K562 (cell line): ENCODE measurements around the gene MBNL1. TPM values are rescaled to one million over a fixed set of nuclear protein-coding genes. Genes with fewer than 3 reads are reported as not detected.
A peak's percentile ranks its signal among the peaks of the same experiment; 100 is the strongest.

Experiments
- ATAC-seq: fragments of 200-7000 bp; cut with Tn5 transposase; 3 replicates; pipeline ENCODE4 v1.9.1; 2020; ENCODE audit warnings: moderate library complexity
- BruUV-seq: library from RNA; stranded (reverse); fragments of 400-500 nt; replicated peaks from 2 replicates; lab custom pipeline; 2021; lab: Mats Ljungman, UMichigan
- CTCF ChIA-PET: fragments of 300-600 bp; formaldehyde crosslinking; extraction: SDS; loops from one replicate; lab custom pipeline; 2021; ENCODE audit warnings: low intra/inter-chr PET ratio; lab: Yijun Ruan, JAX
- POLR2A ChIA-PET: fragments of 300-600, 350-650 bp; sonication (Branson Sonifier 250); formaldehyde crosslinking; extraction: SDS; loops from one replicate; lab custom pipeline; 2021; ENCODE audit warnings: antibody characterized with exemption, inconsistent platforms; lab: Yijun Ruan, JAX
- DNase-seq, 4 experiments: peaks; one replicate each; pipeline versions ENCODE4 v3.0.0 to v3.0.0-alpha.2; 2011 to 2018; ENCODE audit warnings: low spot score in 3 of 4, mixed read lengths in 3 of 4; ENCODE audit errors: extremely low read depth in 1 of 4
- FAIRE-seq: peaks from 2 replicates; lab custom pipeline; 2011; peaks lifted over from hg19 to GRCh38; lab: Jason Lieb, UNC
- H2AFZ ChIP-seq: 2 replicates; pipeline ENCODE4 v1.6.0; 2011; ENCODE audit warnings: low read depth, low read length, control low read depth, inconsistent platforms
- H3K27ac ChIP-seq: fragments of 200-600 bp; 3 replicates; pipeline ENCODE4 v1.8.0; 2011; ENCODE audit warnings: low read depth, mild to moderate bottlenecking, control low read depth, inconsistent platforms, low read length, moderate library complexity, mixed read lengths; ENCODE audit errors: extremely low read depth
- H3K27me3 ChIP-seq, 2 experiments: fragments of 300-600 bp in 1 of 2; 2 replicates in 1 of 2; 3 replicates in 1 of 2; pipeline versions ENCODE4 v1.6.0 to v1.8.0; 2011; ENCODE audit warnings: inconsistent platforms in 2 of 2, low read length in 2 of 2, mild to moderate bottlenecking in 1 of 2, mixed read lengths in 1 of 2, moderate library complexity in 1 of 2; ENCODE audit not compliant: control insufficient read depth in 2 of 2, insufficient read depth in 2 of 2
- H3K36me3 ChIP-seq: fragments of 300-600 bp; 3 replicates; pipeline ENCODE4 v1.8.0; 2011; ENCODE audit warnings: mild to moderate bottlenecking, low read length, inconsistent platforms; ENCODE audit not compliant: control insufficient read depth, insufficient read depth
- H3K4me1 ChIP-seq, 2 experiments: fragments of 200-600 bp in 1 of 2; replicated peaks in 1 of 2; 2 replicates in 1 of 2; 3 replicates in 1 of 2; pipeline versions ENCODE4 v1.5.1 to v1.8.0; 2011; ENCODE audit warnings: inconsistent platforms in 2 of 2, low read length in 2 of 2, mild to moderate bottlenecking in 1 of 2, mixed read lengths in 1 of 2, moderate library complexity in 1 of 2; ENCODE audit not compliant: control insufficient read depth in 2 of 2, insufficient read depth in 2 of 2
- H3K4me2 ChIP-seq: 2 replicates; pipeline ENCODE4 v1.6.1; 2011; ENCODE audit warnings: low read length, control low read depth, inconsistent platforms, mixed read lengths; ENCODE audit not compliant: insufficient read depth
- H3K4me3 ChIP-seq: fragments of 200-600 bp; sonication (generic), shearing (Covaris generic); 2 replicates; pipeline ENCODE4 v1.5.1; 2016; ENCODE audit warnings: control low read depth, inconsistent platforms
- H3K79me2 ChIP-seq: fragments of 200-600 bp; 3 replicates; pipeline ENCODE4 v1.8.0; 2011; ENCODE audit warnings: low read length, inconsistent platforms; ENCODE audit not compliant: control insufficient read depth, insufficient read depth
- H3K9ac ChIP-seq, 2 experiments: 2 replicates each; pipeline versions ENCODE4 v1.6.0 to v1.6.1; 2011; ENCODE audit warnings: low read depth in 2 of 2, low read length in 2 of 2, control low read depth in 1 of 2, inconsistent platforms in 1 of 2, mild to moderate bottlenecking in 1 of 2, mixed read lengths in 1 of 2; ENCODE audit not compliant: insufficient read depth in 1 of 2
- H3K9me1 ChIP-seq: one replicate; pipeline ENCODE4 v1.6.0; 2011; ENCODE audit warnings: inconsistent platforms, mild to moderate bottlenecking, low read length, moderate library complexity; ENCODE audit not compliant: control insufficient read depth, insufficient read depth
- H3K9me3 ChIP-seq: replicated peaks from 2 replicates; pipeline ENCODE4 v1.5.1; 2011; ENCODE audit warnings: low read depth, low read length, inconsistent platforms; ENCODE audit not compliant: control insufficient read depth, insufficient read depth
- H4K20me1 ChIP-seq: replicated peaks from 2 replicates; pipeline ENCODE4 v1.6.1; 2011; ENCODE audit warnings: low read length, inconsistent platforms, mixed read lengths; ENCODE audit not compliant: control insufficient read depth, insufficient read depth
- DEAF1 ChIP-seq: fragments of 450-650 bp; formaldehyde crosslinking; IDR thresholded peaks from 2 replicates; pipeline ENCODE4 v1.4.0; 2020; ENCODE audit warnings: mild to moderate bottlenecking, moderate library complexity
- PBX2 ChIP-seq, 2 experiments: IDR thresholded peaks in 1 of 2; conservative IDR thresholded peaks in 1 of 2; 2 replicates each; pipeline ENCODE4 v1.6.1; 2016; ENCODE audit warnings: low read depth in 2 of 2, mild to moderate bottlenecking in 1 of 2, missing compliant biosample characterization in 1 of 2, missing genetic modification characterization in 1 of 2, moderate library complexity in 1 of 2
- PKNOX1 ChIP-seq: fragments of 450-650 bp; IDR thresholded peaks from 2 replicates; pipeline ENCODE4 v1.6.1; 2016
- WGBS: fragments of 100-300 bp; shearing (Covaris generic); methylation state at CpG from one replicate; pipeline ENCODE4 v1.1.6; 2016; ENCODE audit warnings: low coverage, mixed read lengths; ENCODE audit not compliant: insufficient coverage; ENCODE audit errors: missing lambda C conversion rate; 5-methylcytosine and 5-hydroxymethylcytosine counted together
- in situ Hi-C: fragments of 300-500 bp; cut with MboI; formaldehyde crosslinking; loops from 4 replicates; pipeline ENCODE4 v1.15.0; 2018; ENCODE audit warnings: inconsistent platforms, mixed read lengths
- intact Hi-C: fragments of 100-400 bp; cut with micrococcal nuclease; formaldehyde crosslinking; loops from 2 replicates; pipeline ENCODE4 v1.14.2; 2022
- polyA plus RNA-seq, 8 experiments: library from polyadenylated mRNA; depleted of rRNA in 4 of 8; stranded (reverse) in 5 of 8; unstranded in 3 of 8; fragments of >200 nt; fragmentation: Nextera tagmentation in 2 of 8; fragmentation: Illumina TruSeq in 1 of 8; extraction: Ambion mirVana in 2 of 8; extraction: Trizol in 1 of 8; gene quantifications; 2 replicates each; pipeline versions ENCODE4 v1.2.1 to v1.2.3, GENCODE V29; 2011 to 2014; ENCODE audit warnings: inconsistent platforms in 1 of 8, missing spikeins in 1 of 8
- total RNA-seq, 7 experiments: library from RNA; depleted of rRNA in 6 of 7; stranded (reverse); fragments of >200 nt in 6 of 7; fragmentation: Illumina TruSeq in 2 of 7; extraction: Trizol in 2 of 7; gene quantifications; 2 replicates each; pipeline versions ENCODE4 v1.2.1 to v1.2.3, GENCODE V29; 2011 to 2021; ENCODE audit warnings: low replicate concordance in 1 of 7
- TF ChIP-seq, protein P1 (sequence below): fragments of 250-450 bp; sonication (Bioruptor Pico); IDR thresholded peaks from 2 replicates; pipeline ENCODE4 v1.8.0; 2021; ENCODE audit warnings: moderate library complexity, mild to moderate bottlenecking, inconsistent platforms

MBNL1 gene
- total and polyA plus RNA-seq, 9 of the 15 experiments (the other 6 are each of a cell fraction or from before 2014, with no cell fraction given), result 70.3 to 243 (median 220) TPM

- H3K27me3 ChIP-seq, result no peaks in the 10 kb centered on the region
- H3K27ac ChIP-seq, result peak overlapping the region; percentile 46; the same call in 2 of the 3 replicates
- TF ChIP-seq, protein P1, sequence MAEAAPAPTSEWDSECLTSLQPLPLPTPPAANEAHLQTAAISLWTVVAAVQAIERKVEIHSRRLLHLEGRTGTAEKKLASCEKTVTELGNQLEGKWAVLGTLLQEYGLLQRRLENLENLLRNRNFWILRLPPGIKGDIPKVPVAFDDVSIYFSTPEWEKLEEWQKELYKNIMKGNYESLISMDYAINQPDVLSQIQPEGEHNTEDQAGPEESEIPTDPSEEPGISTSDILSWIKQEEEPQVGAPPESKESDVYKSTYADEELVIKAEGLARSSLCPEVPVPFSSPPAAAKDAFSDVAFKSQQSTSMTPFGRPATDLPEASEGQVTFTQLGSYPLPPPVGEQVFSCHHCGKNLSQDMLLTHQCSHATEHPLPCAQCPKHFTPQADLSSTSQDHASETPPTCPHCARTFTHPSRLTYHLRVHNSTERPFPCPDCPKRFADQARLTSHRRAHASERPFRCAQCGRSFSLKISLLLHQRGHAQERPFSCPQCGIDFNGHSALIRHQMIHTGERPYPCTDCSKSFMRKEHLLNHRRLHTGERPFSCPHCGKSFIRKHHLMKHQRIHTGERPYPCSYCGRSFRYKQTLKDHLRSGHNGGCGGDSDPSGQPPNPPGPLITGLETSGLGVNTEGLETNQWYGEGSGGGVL (CRISPR knock-in tag), result no peak
- TF ChIP-seq PKNOX1 (peak; percentile 41; the same call in 1 of the 2 replicates), DEAF1 (CRISPR knock-in tag) (0 out of 2 replicates have a peak, but pooled peaks have one; percentile 13), PBX2 (CRISPR knock-in tag; IDR thresholded peaks at IDR 0.05; ENCODE audit: low read depth) (no peak), PBX2 (tag; conservative IDR thresholded peaks at IDR 0.05; ENCODE audit: low read depth) (0 out of 2 replicates have a peak, but pooled peaks have one; percentile 31)
- H2AFZ ChIP-seq, result no peak overlapping the region
- H3K9ac ChIP-seq, result no peak overlapping the region; a peak in 1 of 4 replicates
- no TSS peak for BruUV-seq
- DNase-seq (no peak), ATAC-seq (peak; percentile 11), FAIRE-seq (no peak)
- peaks cover 64% of the 10 kb centered on the region for H3K36me3 ChIP-seq
- peaks cover 19 to 62% of the 10 kb centered on the region in 2 experiments for H3K4me1 ChIP-seq
- peak overlapping the region; percentile 20 for H3K4me2 ChIP-seq
- peaks cover 100% of the 10 kb centered on the region for H3K79me2 ChIP-seq
- POLR2A ChIA-PET, result interaction anchor here (0.6 to 3.3 kb wide), 5 partner anchors 8 to 60 kb away, joined by 3 to 24 read pairs (median 4); no protein-coding TSS in a partner anchor
- H3K4me3 ChIP-seq, result no peak overlapping the region
- no peaks in the 10 kb centered on the region for H3K9me3 ChIP-seq
- H3K9me1 ChIP-seq, result peaks cover 6% of the 10 kb centered on the region
- 0% methylated on average over 1 of the region's 1 CpG for WGBS
- in situ Hi-C loops (no loop called here), intact Hi-C loops (no loop called here)
- CTCF ChIA-PET, result no interaction called here
- H4K20me1 ChIP-seq, result peaks cover 56% of the 10 kb centered on the region
Measured at GRCh38 chr3:152295806-152296205, 27.1 kb downstream of the MBNL1 start.
